Measurements from ENCODE around the gene LGALS13.

LGALS13 gene, protein sequence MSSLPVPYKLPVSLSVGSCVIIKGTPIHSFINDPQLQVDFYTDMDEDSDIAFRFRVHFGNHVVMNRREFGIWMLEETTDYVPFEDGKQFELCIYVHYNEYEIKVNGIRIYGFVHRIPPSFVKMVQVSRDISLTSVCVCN

GRCh38 chr19:39602224-39602623 lies at the start of gene LGALS13:
Gene LGALS13 (plus strand): TSS chr19:39602524. CDS start chr19:39602569, 45 bp downstream.
- no peak for DNase-seq (ENCODE audit: low read depth)

- DNase-seq (ENCODE audit: low read depth), result no peak
Measured at GRCh38 chr19:39553082-39553652, 49.2 kb upstream of the LGALS13 start.

- DNase-seq (ENCODE audit: low read depth), result no peak
Measured at GRCh38 chr19:39554701-39555311, 47.5 kb upstream of the LGALS13 start.

DNA sequence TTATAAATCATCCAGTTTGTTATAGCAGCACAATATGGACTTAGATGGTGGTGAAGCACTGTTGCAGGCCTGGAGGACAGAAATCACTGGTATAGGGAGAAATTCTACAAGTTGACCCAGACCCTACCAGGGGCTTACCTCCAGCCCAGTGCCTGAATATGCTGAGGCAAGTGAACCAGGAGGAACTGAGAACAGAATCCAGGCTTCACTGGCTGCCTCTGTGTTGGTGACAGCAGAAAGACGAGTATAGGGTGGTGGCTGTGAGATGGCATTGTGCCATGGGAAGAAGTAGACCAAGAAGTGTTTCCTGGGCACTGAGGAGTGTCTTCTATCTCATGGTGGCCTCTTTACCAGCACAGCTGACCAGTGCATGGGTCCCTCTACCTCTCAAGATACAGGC lies 46.4 kb upstream of the LGALS13 start:
- no peak for DNase-seq (ENCODE audit: low read depth)

DNA sequence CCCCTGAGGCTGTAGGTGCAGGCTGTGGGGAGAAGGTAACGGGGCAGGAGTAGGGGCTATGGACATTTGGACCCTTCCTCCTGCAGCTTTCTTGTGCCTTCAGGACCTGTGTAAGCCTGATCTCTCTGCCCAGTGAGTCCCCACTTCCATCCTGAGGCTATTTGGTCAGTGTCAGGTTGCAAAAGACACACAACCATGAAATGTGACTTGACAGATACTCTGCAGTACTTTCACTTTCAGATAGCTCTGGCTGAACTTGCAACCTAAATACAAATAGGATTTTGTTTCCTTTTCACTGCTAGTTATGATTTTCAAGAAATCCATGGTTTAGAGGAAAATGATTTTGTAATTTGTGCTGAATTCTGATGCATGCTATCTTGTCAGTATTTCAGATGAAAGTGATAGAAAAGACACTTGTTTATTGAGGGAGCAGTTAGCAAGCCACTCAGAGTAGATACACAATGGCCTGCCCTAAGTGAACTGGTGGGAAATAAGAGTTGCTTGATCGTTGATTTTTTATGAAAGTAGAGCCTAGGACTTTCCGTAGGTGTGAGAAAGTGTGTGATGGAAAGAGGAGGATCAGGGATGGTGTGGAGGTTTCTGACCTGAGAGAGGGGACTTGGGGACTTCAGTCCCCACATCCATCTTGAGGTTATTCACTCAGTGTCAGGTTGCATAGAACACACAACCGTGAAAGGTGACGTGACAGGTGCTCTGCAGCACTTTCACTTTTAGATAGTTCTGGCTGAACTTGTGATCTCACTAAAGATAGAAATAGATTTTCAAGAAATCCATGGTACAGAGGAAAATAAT lies 44.3 kb upstream of the LGALS13 start:
- no peak for DNase-seq (ENCODE audit: low read depth)

- DNase-seq (ENCODE audit: low read depth), result no peak
Measured at GRCh38 chr19:39558624-39559117, 43.7 kb upstream of the LGALS13 start.

GRCh38 chr19:39563408-39563807 lies 38.9 kb upstream of the LGALS13 start:
- DNase-seq (ENCODE audit: low read depth), result no peak

GRCh38 chr19:39566064-39566463 lies 36.3 kb upstream of the LGALS13 start:
- DNase-seq (ENCODE audit: low read depth), result no peak

GRCh38 chr19:39568604-39569003 lies 33.7 kb upstream of the LGALS13 start:
- no peak for DNase-seq (ENCODE audit: low read depth)

DNA sequence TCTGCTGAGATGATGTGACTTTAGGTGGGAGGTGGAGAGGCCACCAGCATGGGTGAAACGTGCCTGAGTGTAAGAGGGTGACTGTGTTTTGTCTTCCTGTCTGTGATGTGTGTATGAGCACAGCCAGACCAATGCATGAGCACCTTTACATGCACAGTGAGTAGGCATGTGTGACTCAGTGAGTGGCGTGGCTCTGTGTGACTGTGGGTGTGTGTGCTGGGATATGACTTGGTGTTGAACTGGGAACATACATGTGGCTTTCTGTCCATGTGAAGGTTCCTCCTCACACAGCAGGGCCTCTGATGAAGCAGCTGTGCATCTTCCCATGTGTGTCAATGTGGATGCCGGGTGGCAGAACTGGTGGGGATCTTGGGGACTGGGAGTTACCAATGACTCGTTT lies 19.9 kb upstream of the LGALS13 start:
- DNase-seq (ENCODE audit: low read depth), result no peak

GRCh38 chr19:39582891-39583625 lies 19.3 kb upstream of the LGALS13 start:
- no peak for DNase-seq (ENCODE audit: low read depth)

GRCh38 chr19:39587496-39587895 lies 14.8 kb upstream of the LGALS13 start:
- no peak for DNase-seq (ENCODE audit: low read depth)

DNA sequence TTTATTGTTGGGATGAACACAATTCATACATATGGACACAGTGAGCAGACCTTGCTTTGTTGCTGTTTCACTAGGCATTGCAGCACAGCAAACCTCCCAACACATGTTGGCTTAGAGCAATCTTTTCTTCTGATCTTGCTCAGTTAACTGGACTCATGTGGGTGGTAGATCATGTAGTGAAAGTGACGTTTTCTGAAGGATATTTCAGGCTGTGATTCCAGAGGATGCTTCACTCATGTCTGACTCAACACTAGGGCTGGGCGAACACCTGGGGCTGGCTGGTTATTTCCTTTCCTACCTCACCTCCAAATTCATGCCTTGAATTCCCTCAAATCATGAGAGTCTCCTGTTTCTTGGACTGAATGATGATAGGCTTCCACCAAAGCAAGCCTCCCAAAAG lies 14.3 kb upstream of the LGALS13 start:
- DNase-seq (ENCODE audit: low read depth), result no peak

DNA sequence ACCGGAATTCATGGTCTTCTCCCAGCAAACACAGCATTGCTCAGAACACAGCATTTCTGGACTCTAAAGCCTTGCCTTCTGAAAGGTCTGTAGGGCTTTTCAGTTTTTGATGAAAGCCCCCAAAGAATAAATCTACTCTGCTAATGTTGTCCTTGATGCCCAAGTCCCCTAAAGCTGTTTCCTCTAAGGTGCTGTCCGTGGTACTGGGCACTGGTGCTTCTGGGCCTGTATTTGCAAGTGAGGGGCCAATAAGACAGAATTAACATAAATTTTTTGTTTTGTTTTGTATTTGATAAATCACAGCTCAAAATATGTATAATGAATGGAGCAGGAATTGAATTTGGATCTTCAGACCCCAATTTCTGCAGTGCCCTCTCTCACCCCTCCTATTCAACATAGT lies 12.1 kb upstream of the LGALS13 start:
- DNase-seq (ENCODE audit: low read depth), result no peak

- no peak for DNase-seq (ENCODE audit: low read depth)
Measured at GRCh38 chr19:39592381-39592780, 9.9 kb upstream of the LGALS13 start.

- no peak for DNase-seq (ENCODE audit: low read depth)
Measured at GRCh38 chr19:39595950-39596349, 6.4 kb upstream of the LGALS13 start.

- DNase-seq (ENCODE audit: low read depth), result no peak
Measured at GRCh38 chr19:39596911-39597310, 5.4 kb upstream of the LGALS13 start.

DNA sequence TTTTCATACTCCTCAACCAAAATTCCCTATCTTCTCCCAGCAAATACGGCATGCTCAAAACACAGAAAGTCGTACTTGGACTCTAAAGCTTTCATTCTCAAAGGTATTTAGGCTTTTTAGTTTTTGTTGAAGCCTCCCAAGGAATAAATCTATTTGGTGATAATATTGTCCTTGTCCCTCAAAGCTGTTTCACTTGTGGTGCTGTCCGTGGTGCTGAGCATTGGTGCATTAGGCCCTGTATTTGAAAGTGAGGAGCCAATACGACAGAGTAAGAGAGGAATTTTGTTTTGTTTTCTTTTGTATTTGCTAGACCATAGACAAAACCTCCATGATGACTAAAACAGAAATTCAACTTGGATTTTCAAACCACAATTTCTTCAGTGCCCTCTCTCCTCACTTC lies 3.2 kb upstream of the LGALS13 start:
- DNase-seq (ENCODE audit: low read depth), result no peak

DNA sequence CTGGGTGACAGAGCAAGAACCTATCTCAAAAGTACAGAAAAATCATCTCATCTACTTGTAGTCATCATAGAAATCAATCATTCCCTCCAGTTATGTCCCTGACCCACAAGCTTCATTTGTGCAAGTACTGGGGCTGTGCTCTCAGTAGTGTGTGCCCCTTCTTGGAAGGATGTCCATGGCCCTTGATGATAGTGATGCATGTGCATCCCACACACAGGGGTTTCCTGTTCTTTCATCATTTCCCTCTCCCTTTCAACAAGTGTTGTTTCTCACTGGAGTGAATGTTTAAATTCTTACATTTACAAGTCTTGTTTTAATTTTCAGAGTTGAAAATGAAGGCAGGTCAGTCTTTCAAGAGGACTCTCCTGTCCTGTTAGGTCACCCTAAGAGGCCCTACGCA lies 1.5 kb downstream of the LGALS13 start:
- DNase-seq (ENCODE audit: low read depth), result no peak

- no peak for DNase-seq (ENCODE audit: low read depth)
Measured at GRCh38 chr19:39607021-39607420, 4.7 kb downstream of the LGALS13 start.

GRCh38 chr19:39607561-39607960 lies 5.2 kb downstream of the LGALS13 start:
- no peak for DNase-seq (ENCODE audit: low read depth)

DNA sequence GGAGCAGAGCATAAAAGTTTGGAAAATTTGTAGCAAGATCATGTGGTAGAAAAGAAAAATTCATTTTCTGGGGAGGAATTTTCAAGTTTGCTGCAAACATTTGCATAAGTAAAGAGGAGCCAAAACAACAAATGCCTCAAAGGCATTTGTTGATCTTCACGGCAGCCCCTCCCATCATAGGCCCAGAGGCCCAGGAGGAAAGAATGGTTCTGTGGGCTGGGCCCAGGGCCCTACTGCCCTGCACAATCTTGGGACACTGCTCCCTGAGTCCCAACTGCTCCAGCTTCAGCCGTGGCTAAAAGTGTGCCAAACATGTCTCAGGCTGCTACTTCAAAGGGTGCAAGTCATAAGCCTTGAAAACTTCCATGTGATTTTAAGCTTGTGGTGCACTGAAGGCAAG lies 11.3 kb downstream of the LGALS13 start:
- no peak for DNase-seq (ENCODE audit: low read depth)

Data from T-helper 22 cell (primary cell).